Measurements from ENCODE around the gene RFNG. TPM values are rescaled to one million over a fixed set of nuclear protein-coding genes. Genes with fewer than 3 reads are reported as not detected.

Gene RFNG
- total and polyA plus RNA-seq, 2 of the 4 experiments (the other 2 are of a cell fraction) = 6.8 to 47.3 TPM

DNA sequence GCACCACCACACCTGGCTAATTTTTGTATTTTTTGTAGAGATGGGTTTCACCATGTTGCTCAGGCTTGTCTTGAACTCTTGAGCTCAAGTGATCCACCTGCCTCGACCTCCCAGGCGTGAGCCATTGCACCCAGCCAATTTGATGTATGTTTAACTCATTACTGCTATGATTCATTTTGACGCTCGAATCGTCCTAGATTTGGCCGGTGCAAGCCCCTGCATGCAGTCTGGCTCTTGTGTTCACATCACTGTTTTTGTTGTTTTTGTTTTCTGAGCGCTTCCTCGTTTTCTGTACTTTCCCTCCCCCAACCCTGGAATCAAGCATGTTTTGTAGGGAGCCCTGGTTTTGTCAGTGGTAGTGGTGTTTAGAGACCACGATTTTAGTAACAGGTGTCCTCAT lies 21.8 kb upstream of the RFNG start:
- WGBS, 2 experiments (ENCODE audit: extremely low coverage in 2 of 2, insufficient read length in 1 of 2) = no CpG with 5 or more reads among the region's 9 CpGs
- no peak overlapping the region for H2BK15ac ChIP-seq (ENCODE audit: low read depth, low read length)
- dilution Hi-C loops (cut with HindIII; ENCODE audit: low sequenced_read_pairs, unreplicated experiment) (no loop called here), in situ Hi-C loops (cut with MboI; ENCODE audit: low sequenced_read_pairs) (no loop called here), intact Hi-C loops (cut with micrococcal nuclease) (no loop called here)
- H3K18ac ChIP-seq (ENCODE audit: low read depth, low read length) = no peak overlapping the region
- H4K91ac ChIP-seq (ENCODE audit: insufficient read depth, low read depth, low read length) = no peak overlapping the region
- no peak for ATAC-seq (ENCODE audit: low read depth)
- no peaks in the 10 kb centered on the region for H3K27me3 ChIP-seq (ENCODE audit: control insufficient read depth, insufficient read depth, low read length)
- TF ChIP-seq CHD1 (IDR thresholded peaks at IDR 0.05; ENCODE audit: low read depth, low read length) = no peak
- no peak for TF ChIP-seq MXI1 (IDR thresholded peaks at IDR 0.05; ENCODE audit: borderline replicate concordance, low read depth, low read length)
- no peak for TF ChIP-seq SMC3 (IDR thresholded peaks at IDR 0.05; ENCODE audit: low read depth, low read length)
- TF ChIP-seq, protein P1, sequence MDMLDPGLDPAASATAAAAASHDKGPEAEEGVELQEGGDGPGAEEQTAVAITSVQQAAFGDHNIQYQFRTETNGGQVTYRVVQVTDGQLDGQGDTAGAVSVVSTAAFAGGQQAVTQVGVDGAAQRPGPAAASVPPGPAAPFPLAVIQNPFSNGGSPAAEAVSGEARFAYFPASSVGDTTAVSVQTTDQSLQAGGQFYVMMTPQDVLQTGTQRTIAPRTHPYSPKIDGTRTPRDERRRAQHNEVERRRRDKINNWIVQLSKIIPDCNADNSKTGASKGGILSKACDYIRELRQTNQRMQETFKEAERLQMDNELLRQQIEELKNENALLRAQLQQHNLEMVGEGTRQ (IDR thresholded peaks at IDR 0.05; ENCODE audit: low read depth, low read length) = no peak
- TF ChIP-seq, protein P2, sequence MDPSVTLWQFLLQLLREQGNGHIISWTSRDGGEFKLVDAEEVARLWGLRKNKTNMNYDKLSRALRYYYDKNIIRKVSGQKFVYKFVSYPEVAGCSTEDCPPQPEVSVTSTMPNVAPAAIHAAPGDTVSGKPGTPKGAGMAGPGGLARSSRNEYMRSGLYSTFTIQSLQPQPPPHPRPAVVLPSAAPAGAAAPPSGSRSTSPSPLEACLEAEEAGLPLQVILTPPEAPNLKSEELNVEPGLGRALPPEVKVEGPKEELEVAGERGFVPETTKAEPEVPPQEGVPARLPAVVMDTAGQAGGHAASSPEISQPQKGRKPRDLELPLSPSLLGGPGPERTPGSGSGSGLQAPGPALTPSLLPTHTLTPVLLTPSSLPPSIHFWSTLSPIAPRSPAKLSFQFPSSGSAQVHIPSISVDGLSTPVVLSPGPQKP (IDR thresholded peaks at IDR 0.05; ENCODE audit: borderline replicate concordance, low read depth, low read length) = no peak
- no peak for TF ChIP-seq MAZ (IDR thresholded peaks at IDR 0.05; ENCODE audit: borderline replicate concordance, low read depth, low read length)
- no peak for TF ChIP-seq RCOR1 (IDR thresholded peaks at IDR 0.05; ENCODE audit: insufficient replicate concordance, low read length)
- no peak for TF ChIP-seq MAFK (IDR thresholded peaks at IDR 0.05; ENCODE audit: low read depth, low read length)
- no peak for TF ChIP-seq RFX5 (IDR thresholded peaks at IDR 0.05; ENCODE audit: low read depth, low read length)
- no peak for TF ChIP-seq BHLHE40 (IDR thresholded peaks at IDR 0.05; ENCODE audit: low read depth, low read length)
- TF ChIP-seq, protein P3, sequence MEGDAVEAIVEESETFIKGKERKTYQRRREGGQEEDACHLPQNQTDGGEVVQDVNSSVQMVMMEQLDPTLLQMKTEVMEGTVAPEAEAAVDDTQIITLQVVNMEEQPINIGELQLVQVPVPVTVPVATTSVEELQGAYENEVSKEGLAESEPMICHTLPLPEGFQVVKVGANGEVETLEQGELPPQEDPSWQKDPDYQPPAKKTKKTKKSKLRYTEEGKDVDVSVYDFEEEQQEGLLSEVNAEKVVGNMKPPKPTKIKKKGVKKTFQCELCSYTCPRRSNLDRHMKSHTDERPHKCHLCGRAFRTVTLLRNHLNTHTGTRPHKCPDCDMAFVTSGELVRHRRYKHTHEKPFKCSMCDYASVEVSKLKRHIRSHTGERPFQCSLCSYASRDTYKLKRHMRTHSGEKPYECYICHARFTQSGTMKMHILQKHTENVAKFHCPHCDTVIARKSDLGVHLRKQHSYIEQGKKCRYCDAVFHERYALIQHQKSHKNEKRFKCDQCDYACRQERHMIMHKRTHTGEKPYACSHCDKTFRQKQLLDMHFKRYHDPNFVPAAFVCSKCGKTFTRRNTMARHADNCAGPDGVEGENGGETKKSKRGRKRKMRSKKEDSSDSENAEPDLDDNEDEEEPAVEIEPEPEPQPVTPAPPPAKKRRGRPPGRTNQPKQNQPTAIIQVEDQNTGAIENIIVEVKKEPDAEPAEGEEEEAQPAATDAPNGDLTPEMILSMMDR (conservative IDR thresholded peaks at IDR 0.05; ENCODE audit: low read depth, low read length) = no peak
- TF ChIP-seq RAD21 (IDR thresholded peaks at IDR 0.05; ENCODE audit: low read length) = no peak
- no peak for TF ChIP-seq CEBPB (IDR thresholded peaks at IDR 0.05; ENCODE audit: low read depth, low read length)
- no peak for TF ChIP-seq POLR2A (IDR thresholded peaks at IDR 0.05; ENCODE audit: low read depth, low read length)
- no peak overlapping the region for H3K56ac ChIP-seq (ENCODE audit: extremely low read depth, insufficient read depth, low read length)
- H3K36me3 ChIP-seq (ENCODE audit: control insufficient read depth, insufficient read depth, low read length) = peaks cover 2% of the 10 kb centered on the region; the same call in 1 of the 2 replicates
- H2AK9ac ChIP-seq (replicated peaks; ENCODE audit: low read depth, low read length, poor library complexity) = no peak overlapping the region
- no peak for DNase-seq
- H4K20me1 ChIP-seq (ENCODE audit: insufficient read depth, low read length) = no peaks in the 10 kb centered on the region; the same call in 1 of the 2 replicates
- H3K4me1 ChIP-seq (ENCODE audit: control insufficient read depth, insufficient read depth, low read length) = no peaks in the 10 kb centered on the region
- H3K14ac ChIP-seq (replicated peaks; ENCODE audit: low read depth, low read length) = no peak overlapping the region
- H3K9me1 ChIP-seq (ENCODE audit: insufficient read depth, low read length) = no peaks in the 10 kb centered on the region
- H3K27ac ChIP-seq (ENCODE audit: insufficient read depth, low read length) = no peak overlapping the region
- BruUV-seq (replicated peaks) = no TSS peak
- no peaks in the 10 kb centered on the region for H3K79me1 ChIP-seq (ENCODE audit: low read depth in 1 of 2, low read length in 2 of 2)
- no peak overlapping the region for H2BK5ac ChIP-seq (ENCODE audit: low read depth, low read length, poor library complexity, severe bottlenecking)
- no peak overlapping the region for H2BK120ac ChIP-seq (ENCODE audit: low read depth, low read length)
- H2BK20ac ChIP-seq (ENCODE audit: low read depth, low read length) = no peak overlapping the region
- no peak overlapping the region for H3K9ac ChIP-seq (ENCODE audit: low read depth, low read length)
- H3K4me3 ChIP-seq (ENCODE audit: insufficient read depth, low read depth, low read length) = no peak overlapping the region
- H3K4ac ChIP-seq (ENCODE audit: low read depth, low read length) = no peak overlapping the region
- H4K8ac ChIP-seq (ENCODE audit: low read depth in 2 of 2, low read length in 2 of 2) = no peak overlapping the region
- CTCF ChIA-PET = no interaction called here
- H4K5ac ChIP-seq (ENCODE audit: low read depth, low read length) = no peak overlapping the region
- H3K23ac ChIP-seq (ENCODE audit: low read depth, low read length) = no peak overlapping the region
- H2AK5ac ChIP-seq (ENCODE audit: low read depth, low read length) = no peak overlapping the region
- POLR2A ChIA-PET (ENCODE audit: unreplicated experiment) = no interaction called here
- H2AFZ ChIP-seq (replicated peaks; ENCODE audit: low read length, poor library complexity) = no peak overlapping the region
- H3K4me2 ChIP-seq (ENCODE audit: low read depth, low read length) = no peak overlapping the region
- H3K9me3 ChIP-seq (ENCODE audit: control insufficient read depth, insufficient read depth, low read length) = no peaks in the 10 kb centered on the region
